DOHH2 (cell line): Measurements from ENCODE around the gene ANK3.

Source experiments
- H3F3A ChIP-seq: fragments of 200-600 bp; sonication (generic), shearing (Covaris generic); 2 replicates; pipeline ENCODE4 v1.6.0; 2016; ENCODE audit warnings: antibody characterized with exemption, mild to moderate bottlenecking; ENCODE audit not compliant: control insufficient read depth, insufficient read depth
- H3K27ac ChIP-seq: fragments of 200-600 bp; sonication (generic); 2 replicates; pipeline ENCODE4 v1.5.1; 2014; ENCODE audit warnings: low read depth, mild to moderate bottlenecking, low read length, moderate library complexity
- H3K27me3 ChIP-seq: fragments of 200-600 bp; sonication (generic); 2 replicates; pipeline ENCODE4 v1.6.1; 2014; ENCODE audit warnings: mild to moderate bottlenecking, low read length, mixed read lengths; ENCODE audit not compliant: control insufficient read depth
- H3K36me3 ChIP-seq: fragments of 200-600 bp; sonication (generic); 2 replicates; pipeline ENCODE4 v1.6.1; 2014; ENCODE audit warnings: mild to moderate bottlenecking, low read length, moderate library complexity, mixed read lengths; ENCODE audit not compliant: control insufficient read depth
- H3K4me1 ChIP-seq: fragments of 200-600 bp; sonication (generic); 2 replicates; pipeline ENCODE4 v1.6.1; 2014; ENCODE audit warnings: mild to moderate bottlenecking, low read length, mixed read lengths; ENCODE audit not compliant: control insufficient read depth
- H3K4me2 ChIP-seq: fragments of 200-600 bp; sonication (generic); 2 replicates; pipeline ENCODE4 v1.6.0; 2014; ENCODE audit warnings: mild to moderate bottlenecking, low read length, moderate library complexity
- H3K4me3 ChIP-seq: fragments of 200-600 bp; sonication (generic); 2 replicates; pipeline ENCODE4 v1.5.1; 2014; ENCODE audit warnings: mild to moderate bottlenecking, low read length, mixed read lengths
- H3K79me2 ChIP-seq: fragments of 200-600 bp; sonication (generic); 2 replicates; pipeline ENCODE4 v1.6.1; 2014; ENCODE audit warnings: mild to moderate bottlenecking, low read length, mixed read lengths; ENCODE audit not compliant: control insufficient read depth
- H3K9me2 ChIP-seq: fragments of 200-600 bp; sonication (generic); replicated peaks from 2 replicates; pipeline ENCODE4 v1.6.1; 2014; ENCODE audit warnings: mild to moderate bottlenecking, low read length, mixed read lengths; ENCODE audit not compliant: control insufficient read depth
- H3K9me3 ChIP-seq: fragments of 200-600 bp; sonication (generic); 2 replicates; pipeline ENCODE4 v1.6.1; 2014; ENCODE audit warnings: antibody characterized with exemption, low read length, mixed read lengths; ENCODE audit not compliant: control insufficient read depth, insufficient read depth
- H4K20me1 ChIP-seq: fragments of 200-600 bp; sonication (generic); 2 replicates; pipeline ENCODE4 v1.6.0; 2014; ENCODE audit warnings: low read depth, mild to moderate bottlenecking, antibody characterized with exemption, low read length, moderate library complexity; ENCODE audit not compliant: control insufficient read depth, insufficient read depth
- EZH2phosphoT487 ChIP-seq: fragments of 200-600 bp; sonication (generic); IDR thresholded peaks from 2 replicates; pipeline ENCODE4 v1.6.1; 2017; ENCODE audit warnings: borderline replicate concordance, mild to moderate bottlenecking, antibody characterized with exemption, low read length, moderate library complexity, mixed read lengths
- TF ChIP-seq, protein P1 (sequence below): fragments of 200-600 bp; sonication (generic); IDR thresholded peaks from one replicate; pipeline ENCODE4 v1.5.1; 2014; ENCODE audit warnings: antibody characterized with exemption, mild to moderate bottlenecking, low read depth, low read length; ENCODE audit not compliant: poor library complexity, severe bottlenecking

The ANK3 gene

DNA sequence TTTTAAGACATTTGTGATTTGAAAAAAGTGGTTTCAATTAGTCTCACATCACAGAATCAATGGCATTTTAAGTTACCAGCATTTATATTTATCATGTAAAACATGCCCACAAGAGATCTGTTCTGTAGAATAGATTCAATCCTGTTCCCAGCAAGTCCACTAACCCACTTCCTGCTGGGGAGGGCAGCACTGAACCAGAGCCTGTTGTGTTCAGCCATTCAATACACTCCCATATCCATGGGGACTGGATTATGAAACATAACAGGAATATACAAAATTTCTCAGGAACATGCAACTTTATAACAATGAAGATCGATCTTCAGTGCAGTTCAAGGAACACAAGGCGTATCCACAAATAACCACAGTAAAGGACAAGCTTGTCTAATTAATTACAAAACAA, 24.4 kb upstream of the ANK3 start:
- TF ChIP-seq EZH2phosphoT487 = no peak
- TF ChIP-seq, protein P1, sequence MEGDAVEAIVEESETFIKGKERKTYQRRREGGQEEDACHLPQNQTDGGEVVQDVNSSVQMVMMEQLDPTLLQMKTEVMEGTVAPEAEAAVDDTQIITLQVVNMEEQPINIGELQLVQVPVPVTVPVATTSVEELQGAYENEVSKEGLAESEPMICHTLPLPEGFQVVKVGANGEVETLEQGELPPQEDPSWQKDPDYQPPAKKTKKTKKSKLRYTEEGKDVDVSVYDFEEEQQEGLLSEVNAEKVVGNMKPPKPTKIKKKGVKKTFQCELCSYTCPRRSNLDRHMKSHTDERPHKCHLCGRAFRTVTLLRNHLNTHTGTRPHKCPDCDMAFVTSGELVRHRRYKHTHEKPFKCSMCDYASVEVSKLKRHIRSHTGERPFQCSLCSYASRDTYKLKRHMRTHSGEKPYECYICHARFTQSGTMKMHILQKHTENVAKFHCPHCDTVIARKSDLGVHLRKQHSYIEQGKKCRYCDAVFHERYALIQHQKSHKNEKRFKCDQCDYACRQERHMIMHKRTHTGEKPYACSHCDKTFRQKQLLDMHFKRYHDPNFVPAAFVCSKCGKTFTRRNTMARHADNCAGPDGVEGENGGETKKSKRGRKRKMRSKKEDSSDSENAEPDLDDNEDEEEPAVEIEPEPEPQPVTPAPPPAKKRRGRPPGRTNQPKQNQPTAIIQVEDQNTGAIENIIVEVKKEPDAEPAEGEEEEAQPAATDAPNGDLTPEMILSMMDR = no peak
- no peak overlapping the region for H3K27ac ChIP-seq
- no peaks in the 10 kb centered on the region for H3K27me3 ChIP-seq
- no peaks in the 10 kb centered on the region for H3K9me3 ChIP-seq
- no peaks in the 10 kb centered on the region for H4K20me1 ChIP-seq
- H3F3A ChIP-seq = no peaks in the 10 kb centered on the region
- H3K36me3 ChIP-seq = no peaks in the 10 kb centered on the region
- no peak overlapping the region for H3K4me3 ChIP-seq
- H3K9me2 ChIP-seq = no peaks in the 10 kb centered on the region
- H3K4me2 ChIP-seq = no peak overlapping the region
- H3K79me2 ChIP-seq = no peaks in the 10 kb centered on the region
- H3K4me1 ChIP-seq = no peaks in the 10 kb centered on the region

DNA sequence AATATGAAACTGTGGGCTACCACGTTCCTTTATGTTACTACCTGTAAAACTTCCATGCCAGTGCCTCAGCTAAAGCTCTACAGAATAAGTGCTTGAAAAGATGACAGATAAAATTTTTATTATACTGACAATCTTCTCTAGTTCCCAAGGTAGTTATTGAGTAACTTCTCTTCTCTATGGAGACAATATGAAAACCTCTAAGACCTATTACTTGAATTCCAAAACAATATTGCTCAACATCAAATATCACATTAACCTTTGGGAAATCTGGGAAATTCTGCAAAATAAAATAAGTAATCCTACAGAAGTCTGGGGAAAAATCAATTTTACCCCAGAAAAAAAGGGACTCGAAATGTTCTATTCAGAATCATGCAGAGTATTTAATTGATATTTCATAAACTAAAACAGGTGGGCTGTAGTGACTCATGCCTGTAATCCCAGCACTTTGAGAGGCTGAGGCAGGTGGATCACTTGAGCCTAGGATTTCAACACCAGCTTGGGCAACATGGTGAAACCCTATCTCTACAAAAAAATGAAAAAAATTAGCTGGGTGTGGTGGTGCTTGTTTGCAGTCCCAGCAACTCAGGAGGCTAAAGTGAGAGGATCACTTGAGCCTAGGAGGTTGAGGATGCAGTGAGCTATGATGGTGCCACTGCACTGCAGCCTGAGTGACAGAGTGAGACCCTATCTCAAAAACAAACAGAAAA, 23.8 kb upstream of the ANK3 start:
- H4K20me1 ChIP-seq = no peaks in the 10 kb centered on the region
- H3K4me2 ChIP-seq = no peak overlapping the region

DNA sequence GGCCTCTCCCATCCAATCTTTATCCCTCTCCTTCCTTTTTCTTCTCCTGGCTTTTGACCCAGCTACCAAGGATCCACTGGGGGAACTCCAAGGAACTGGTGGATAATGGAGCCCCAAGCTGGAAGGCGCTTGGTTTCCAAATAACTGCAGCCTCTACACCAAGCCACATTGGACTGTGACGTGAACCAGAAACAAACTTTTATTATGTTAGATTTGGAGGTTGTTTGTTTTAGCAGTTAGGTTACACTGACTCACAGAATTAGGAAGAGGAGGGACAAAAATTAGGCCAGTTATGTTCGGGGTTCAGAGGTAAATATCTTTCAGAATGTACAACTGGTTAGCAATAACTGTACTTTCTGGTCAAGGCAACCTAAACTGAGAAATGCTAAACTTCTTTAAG, 21.3 kb upstream of the ANK3 start:
- no peaks in the 10 kb centered on the region for H3K9me2 ChIP-seq
- no peak overlapping the region for H3K27ac ChIP-seq
- no peaks in the 10 kb centered on the region for H3K36me3 ChIP-seq
- no peak overlapping the region for H3K4me2 ChIP-seq
- H3K27me3 ChIP-seq = no peaks in the 10 kb centered on the region
- no peaks in the 10 kb centered on the region for H4K20me1 ChIP-seq
- H3K4me3 ChIP-seq = no peak overlapping the region
- no peaks in the 10 kb centered on the region for H3F3A ChIP-seq
- TF ChIP-seq, protein P1 = no peak
- TF ChIP-seq EZH2phosphoT487 = no peak
- H3K79me2 ChIP-seq = no peaks in the 10 kb centered on the region
- no peaks in the 10 kb centered on the region for H3K4me1 ChIP-seq
- H3K9me3 ChIP-seq = no peaks in the 10 kb centered on the region

More for the DNA sequence above, 23.8 kb upstream of the ANK3 start:
- TF ChIP-seq EZH2phosphoT487 = no peak
- TF ChIP-seq, protein P1 = no peak
- H3K36me3 ChIP-seq = no peaks in the 10 kb centered on the region
- H3K4me1 ChIP-seq = no peaks in the 10 kb centered on the region
- no peaks in the 10 kb centered on the region for H3K9me3 ChIP-seq
- H3K27me3 ChIP-seq = no peaks in the 10 kb centered on the region
- H3K9me2 ChIP-seq = no peaks in the 10 kb centered on the region
- H3K4me3 ChIP-seq = no peak overlapping the region
- no peak overlapping the region for H3K27ac ChIP-seq
- H3F3A ChIP-seq = no peaks in the 10 kb centered on the region
- no peaks in the 10 kb centered on the region for H3K79me2 ChIP-seq
